Measurements from ENCODE around the gene MRPL43.
A peak's percentile ranks its signal among the peaks of the same experiment; 100 is the strongest.

MRPL43 gene

DNA sequence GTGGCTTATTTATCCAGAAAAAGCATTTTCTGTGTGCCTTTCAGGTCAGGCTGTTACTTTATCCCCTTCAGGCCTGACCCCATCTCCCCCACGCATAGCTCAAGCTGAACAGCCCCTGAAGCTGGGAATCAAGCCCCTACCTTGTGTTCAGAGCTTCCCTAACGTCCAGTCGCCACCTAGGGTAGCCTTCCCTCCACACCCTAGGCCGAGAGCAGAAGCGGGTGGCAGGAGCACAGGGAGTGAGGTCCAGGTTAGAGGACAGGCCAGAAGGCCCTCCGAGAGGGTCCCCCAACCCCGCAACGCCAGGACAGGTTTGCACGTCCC is 18.5 kb downstream of the MRPL43 start:
- Histone ChIP-seq H3K27me3 (ENCODE audit: insufficient read depth, low read length) (no peaks in the 10 kb centered on the region), H3K36me3 (ENCODE audit: insufficient read depth, low read length) (peaks cover 6% of the 10 kb centered on the region), H3K4me3 (ENCODE audit: low read length) (peak overlapping the region; percentile 22)

DNA sequence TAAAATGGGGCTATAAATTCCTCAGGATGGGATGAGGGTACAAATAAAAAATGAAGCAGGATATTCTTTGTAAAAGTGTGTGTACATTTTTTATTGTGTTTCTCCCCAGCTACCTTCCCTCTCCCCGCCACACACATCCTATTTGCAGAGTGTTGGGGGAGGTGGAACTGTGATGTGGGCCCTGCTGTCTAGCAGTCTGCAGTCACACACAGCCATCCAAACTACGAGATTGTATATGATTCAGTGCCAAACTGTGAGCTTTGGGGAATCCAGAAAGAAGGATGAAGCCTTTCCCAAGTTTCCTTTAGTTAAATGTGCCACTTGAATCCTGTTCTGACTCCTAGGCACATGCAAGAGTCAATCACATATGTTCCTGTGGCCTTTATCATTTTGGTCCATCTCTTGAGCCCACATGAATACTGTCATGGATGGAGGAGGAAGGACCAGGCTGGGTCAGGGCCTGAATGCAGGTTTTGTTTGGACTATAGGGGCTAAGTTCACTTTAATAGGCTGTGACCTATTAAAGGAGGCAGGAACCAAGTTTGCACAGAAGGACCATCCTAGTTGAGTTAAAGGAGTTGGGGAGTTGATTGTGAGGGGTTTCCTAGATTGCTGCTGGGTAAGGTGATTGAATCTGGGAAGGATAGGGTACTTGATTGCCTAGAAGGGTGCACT is 19.1 kb downstream of the MRPL43 start:
- H3K4me1 ChIP-seq (ENCODE audit: insufficient read depth, low read length): peaks cover 6% of the 10 kb centered on the region
- H3K36me3 ChIP-seq (ENCODE audit: insufficient read depth, low read length): peaks cover 12% of the 10 kb centered on the region
- H3K4me3 ChIP-seq (ENCODE audit: low read length): no peak overlapping the region
- no peaks in the 10 kb centered on the region for H3K27me3 ChIP-seq (ENCODE audit: insufficient read depth, low read length)
- no peak overlapping the region for H2AFZ ChIP-seq (ENCODE audit: low read depth, low read length)
- H3K9me3 ChIP-seq (ENCODE audit: low read length): no peaks in the 10 kb centered on the region

More for the DNA sequence above, 18.5 kb downstream of the MRPL43 start:
- Histone ChIP-seq H3K9me3 (ENCODE audit: low read length) (no peaks in the 10 kb centered on the region), H2AFZ (ENCODE audit: low read depth, low read length) (no peak overlapping the region), H3K4me1 (ENCODE audit: insufficient read depth, low read length) (peaks cover 6% of the 10 kb centered on the region)

DNA sequence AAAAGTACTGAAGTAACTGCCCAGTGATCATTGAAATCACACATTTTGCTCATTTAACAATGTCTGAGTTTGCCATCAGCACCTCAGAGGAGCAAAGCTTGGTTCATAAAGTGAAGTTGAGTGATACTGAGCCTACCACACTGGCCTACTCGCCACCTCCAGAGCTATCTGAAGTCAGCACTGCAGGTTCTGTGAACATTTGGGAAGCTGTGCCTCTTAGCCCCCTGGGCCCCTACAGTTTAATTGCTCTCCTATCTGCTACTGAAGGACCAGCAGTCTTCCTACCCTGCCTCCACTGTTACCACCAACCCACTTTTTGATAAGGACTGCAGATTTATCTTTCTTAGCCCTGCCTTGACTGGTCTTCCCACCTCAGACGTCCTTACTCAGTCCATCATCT is 20.0 kb downstream of the MRPL43 start:
- Histone ChIP-seq H3K4me1 (ENCODE audit: insufficient read depth, low read length) (peaks cover 6% of the 10 kb centered on the region), H3K9me3 (ENCODE audit: low read length) (no peaks in the 10 kb centered on the region), H2AFZ (ENCODE audit: low read depth, low read length) (no peak overlapping the region), H3K4me3 (ENCODE audit: low read length) (no peak overlapping the region), H3K36me3 (ENCODE audit: insufficient read depth, low read length) (peaks cover 21% of the 10 kb centered on the region), H3K27me3 (ENCODE audit: insufficient read depth, low read length) (no peaks in the 10 kb centered on the region)

DNA sequence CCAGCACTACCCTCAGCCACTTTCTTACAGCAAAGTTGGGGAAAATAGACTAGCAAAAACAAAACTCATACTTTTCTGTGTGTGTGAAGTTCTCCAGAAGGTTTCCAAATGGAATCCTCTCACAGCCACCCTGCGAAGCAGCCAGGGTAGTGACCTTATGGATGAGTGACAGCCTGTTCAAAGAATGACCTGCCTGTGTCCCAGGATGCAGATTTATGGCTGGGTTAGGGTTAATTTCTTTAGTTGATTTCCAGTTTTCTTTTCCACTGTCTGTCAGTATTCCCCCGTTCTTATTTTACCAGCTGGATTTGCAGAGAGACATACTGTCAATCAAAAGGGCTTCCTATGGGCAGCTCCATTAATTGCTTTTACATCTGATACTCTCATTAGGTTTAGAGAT is 20.4 kb downstream of the MRPL43 start:
- Histone ChIP-seq H3K9me3 (ENCODE audit: low read length) (no peaks in the 10 kb centered on the region), H3K36me3 (ENCODE audit: insufficient read depth, low read length) (peaks cover 25% of the 10 kb centered on the region), H2AFZ (ENCODE audit: low read depth, low read length) (no peak overlapping the region), H3K4me3 (ENCODE audit: low read length) (no peak overlapping the region), H3K4me1 (ENCODE audit: insufficient read depth, low read length) (peaks cover 6% of the 10 kb centered on the region), H3K27me3 (ENCODE audit: insufficient read depth, low read length) (no peaks in the 10 kb centered on the region)

DNA sequence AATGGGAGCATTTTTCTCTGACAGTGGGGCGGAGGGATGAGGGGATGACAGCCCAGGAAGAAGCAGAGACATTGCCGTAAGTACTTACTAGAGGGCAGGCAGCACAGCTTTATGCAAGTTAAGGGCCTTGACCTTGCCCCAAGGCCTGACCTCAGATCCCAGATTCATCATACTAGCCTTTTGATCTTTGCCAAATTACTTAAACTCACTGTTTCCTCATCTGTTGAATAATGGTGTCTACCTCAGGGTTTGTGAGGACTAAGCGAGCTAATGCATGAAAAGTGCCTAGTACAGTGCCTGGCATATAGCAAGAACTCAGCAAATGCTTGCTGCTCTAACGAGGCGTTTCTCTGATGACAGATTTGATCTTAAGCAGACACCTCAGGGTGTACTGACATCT is 21.5 kb downstream of the MRPL43 start:
- Histone ChIP-seq H2AFZ (ENCODE audit: low read depth, low read length) (no peak overlapping the region), H3K4me1 (ENCODE audit: insufficient read depth, low read length) (peaks cover 6% of the 10 kb centered on the region), H3K27me3 (ENCODE audit: insufficient read depth, low read length) (no peaks in the 10 kb centered on the region), H3K4me3 (ENCODE audit: low read length) (no peak overlapping the region), H3K9me3 (ENCODE audit: low read length) (no peaks in the 10 kb centered on the region), H3K36me3 (ENCODE audit: insufficient read depth, low read length) (peaks cover 30% of the 10 kb centered on the region)

DNA sequence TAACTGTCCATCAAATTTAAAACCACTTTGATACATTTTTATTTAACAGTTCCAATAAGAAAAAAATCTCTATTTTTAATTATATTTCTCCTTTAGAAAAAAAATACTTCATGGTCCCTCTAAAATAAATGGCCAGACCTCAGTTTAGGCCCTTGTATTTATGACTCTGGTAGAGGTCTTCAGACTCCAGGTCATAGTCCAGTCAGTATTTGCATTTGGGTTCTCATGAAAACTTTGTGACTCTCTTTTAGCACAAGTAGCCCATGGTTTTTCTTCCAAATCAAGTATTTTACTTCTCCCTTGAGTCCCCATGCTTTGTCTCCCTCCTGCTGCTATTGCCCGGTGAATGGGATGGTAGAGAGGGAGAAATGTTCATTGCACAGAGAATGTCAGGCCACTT is 23.5 kb downstream of the MRPL43 start:
- Histone ChIP-seq H3K27me3 (ENCODE audit: insufficient read depth, low read length) (no peaks in the 10 kb centered on the region), H2AFZ (ENCODE audit: low read depth, low read length) (no peak overlapping the region), H3K4me3 (ENCODE audit: low read length) (no peak overlapping the region), H3K4me1 (ENCODE audit: insufficient read depth, low read length) (no peaks in the 10 kb centered on the region), H3K36me3 (ENCODE audit: insufficient read depth, low read length) (peaks cover 45% of the 10 kb centered on the region), H3K9me3 (ENCODE audit: low read length) (no peaks in the 10 kb centered on the region)

DNA sequence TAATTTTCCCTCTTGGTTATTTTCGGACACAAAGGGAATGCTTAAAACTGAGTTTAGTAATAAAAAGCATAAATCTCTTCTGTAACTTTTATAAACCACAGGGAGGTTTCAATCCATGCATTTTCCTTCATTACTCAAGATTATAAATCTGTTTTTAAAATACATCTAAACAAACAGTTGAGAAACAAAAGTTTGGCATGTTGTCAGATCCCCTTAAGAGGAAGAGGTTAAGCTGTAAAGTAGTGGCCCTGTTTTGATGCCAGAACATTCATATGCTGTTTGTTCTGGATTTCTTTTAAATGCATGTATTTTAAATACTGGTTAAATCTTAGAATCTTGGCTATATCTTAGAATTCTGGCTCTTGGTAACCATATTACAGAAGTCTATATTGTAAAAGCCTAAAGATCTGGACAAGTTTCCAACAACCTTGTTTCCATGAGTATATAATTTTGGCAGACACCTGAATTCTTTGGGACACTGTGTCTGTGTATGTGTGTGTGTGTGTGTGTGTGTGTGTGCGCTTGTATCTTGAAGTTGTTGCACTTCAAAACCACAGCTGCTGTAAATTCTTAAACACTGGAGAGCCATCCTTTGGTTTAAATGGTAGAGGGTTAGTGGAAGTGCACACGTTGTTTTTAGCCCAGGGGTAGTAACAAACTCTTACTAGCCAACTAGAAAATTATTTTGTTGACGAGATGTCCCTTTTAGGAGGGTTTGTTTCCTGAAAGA is 24.8 kb downstream of the MRPL43 start:
- Histone ChIP-seq H3K36me3 (ENCODE audit: insufficient read depth, low read length) (peaks cover 55% of the 10 kb centered on the region), H3K9me3 (ENCODE audit: low read length) (no peaks in the 10 kb centered on the region), H3K4me1 (ENCODE audit: insufficient read depth, low read length) (no peaks in the 10 kb centered on the region), H3K4me3 (ENCODE audit: low read length) (no peak overlapping the region), H3K27me3 (ENCODE audit: insufficient read depth, low read length) (no peaks in the 10 kb centered on the region), H2AFZ (ENCODE audit: low read depth, low read length) (no peak overlapping the region)

DNA sequence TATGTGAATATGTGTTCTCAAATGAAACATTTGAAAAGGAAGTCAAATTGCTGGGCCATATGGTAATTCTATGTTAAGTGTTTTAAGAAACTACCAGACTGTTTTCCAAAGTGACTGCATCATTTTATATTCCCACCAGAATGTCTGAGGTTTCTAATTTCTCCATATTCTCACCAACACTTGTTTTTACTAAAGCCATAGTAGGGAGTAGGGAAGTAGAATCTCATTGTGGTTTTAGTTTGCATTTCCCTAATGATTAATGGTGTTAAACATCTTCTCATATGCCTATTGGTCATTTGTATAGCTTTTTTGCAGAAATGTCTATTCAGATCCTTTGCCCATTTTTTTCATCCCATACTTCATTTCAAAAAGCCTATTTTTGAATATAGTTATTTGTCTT is 27.0 kb downstream of the MRPL43 start:
- H3K4me1 ChIP-seq (ENCODE audit: insufficient read depth, low read length): no peaks in the 10 kb centered on the region
- no peak overlapping the region for H3K4me3 ChIP-seq (ENCODE audit: low read length)
- no peaks in the 10 kb centered on the region for H3K27me3 ChIP-seq (ENCODE audit: insufficient read depth, low read length)
- peaks cover 74% of the 10 kb centered on the region for H3K36me3 ChIP-seq (ENCODE audit: insufficient read depth, low read length)
- no peaks in the 10 kb centered on the region for H3K9me3 ChIP-seq (ENCODE audit: low read length)
- H2AFZ ChIP-seq (ENCODE audit: low read depth, low read length): no peak overlapping the region

DNA sequence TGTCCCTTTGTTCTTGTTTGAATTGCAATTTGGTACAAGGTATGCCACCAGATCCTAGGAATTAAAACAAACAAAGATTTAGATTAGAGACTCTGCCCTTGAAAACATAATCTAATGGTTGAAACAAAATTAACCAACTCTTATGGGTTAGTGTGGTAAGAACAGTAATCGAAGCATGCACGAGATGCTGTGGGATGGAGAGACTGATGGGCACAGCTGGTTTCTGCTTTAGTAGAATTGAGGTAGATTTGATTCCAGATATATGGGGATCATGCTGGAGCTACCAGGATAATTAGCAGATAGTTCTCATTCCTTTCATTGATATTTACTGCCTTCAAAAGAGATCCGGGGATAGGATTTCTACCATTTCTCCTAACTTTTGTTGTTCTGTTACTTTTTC is 38.4 kb downstream of the MRPL43 start:
- Histone ChIP-seq H3K36me3 (ENCODE audit: insufficient read depth, low read length) (peaks cover 74% of the 10 kb centered on the region), H3K27me3 (ENCODE audit: insufficient read depth, low read length) (no peaks in the 10 kb centered on the region), H3K4me1 (ENCODE audit: insufficient read depth, low read length) (no peaks in the 10 kb centered on the region), H3K4me3 (ENCODE audit: low read length) (no peak overlapping the region), H2AFZ (ENCODE audit: low read depth, low read length) (no peak overlapping the region), H3K9me3 (ENCODE audit: low read length) (no peaks in the 10 kb centered on the region)

DNA sequence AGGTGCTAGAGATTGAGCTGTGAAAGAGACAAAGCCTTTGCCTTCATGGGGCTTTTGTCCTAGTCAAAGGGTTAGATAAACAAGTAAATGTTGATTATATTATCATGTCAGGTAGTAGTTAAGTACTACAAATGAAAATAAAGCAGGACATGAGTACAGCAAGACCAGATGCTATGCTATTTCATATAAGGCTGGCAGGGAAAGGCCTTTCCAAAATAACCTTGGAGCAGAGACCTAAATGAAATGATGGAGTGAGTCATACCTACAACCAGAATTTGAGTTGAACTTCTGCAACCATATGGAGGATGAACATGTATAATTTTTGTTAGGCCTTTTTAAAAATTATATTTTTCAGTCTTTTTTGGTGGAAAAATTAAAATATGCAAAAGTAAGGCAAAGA is 41.5 kb downstream of the MRPL43 start:
- H3K4me3 ChIP-seq (ENCODE audit: low read length): no peak overlapping the region
- no peaks in the 10 kb centered on the region for H3K4me1 ChIP-seq (ENCODE audit: insufficient read depth, low read length)
- no peaks in the 10 kb centered on the region for H3K27me3 ChIP-seq (ENCODE audit: insufficient read depth, low read length)
- H2AFZ ChIP-seq (ENCODE audit: low read depth, low read length): no peak overlapping the region
- H3K36me3 ChIP-seq (ENCODE audit: insufficient read depth, low read length): peaks cover 81% of the 10 kb centered on the region
- no peaks in the 10 kb centered on the region for H3K9me3 ChIP-seq (ENCODE audit: low read length)

DNA sequence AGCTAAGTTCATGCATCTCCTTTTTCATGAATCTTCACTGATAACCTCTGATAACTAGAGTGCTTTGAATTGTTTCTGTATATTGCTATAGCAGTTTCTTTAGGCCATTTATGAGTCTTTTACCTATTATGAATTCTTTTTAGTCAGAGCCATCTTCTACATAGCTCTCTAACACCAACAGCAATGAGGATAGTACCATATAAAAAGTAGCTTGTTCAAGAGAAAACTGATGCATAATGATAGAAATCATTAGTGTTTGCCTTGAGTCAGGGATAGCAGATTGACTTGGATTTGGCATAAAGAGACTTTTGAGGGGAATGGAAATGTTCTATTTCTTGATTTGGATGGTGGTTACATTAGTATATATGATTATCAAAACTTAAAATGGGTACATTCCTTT is 43.8 kb downstream of the MRPL43 start:
- Histone ChIP-seq H2AFZ (ENCODE audit: low read depth, low read length) (no peak overlapping the region), H3K4me3 (ENCODE audit: low read length) (no peak overlapping the region), H3K9me3 (ENCODE audit: low read length) (no peaks in the 10 kb centered on the region), H3K36me3 (ENCODE audit: insufficient read depth, low read length) (peaks cover 73% of the 10 kb centered on the region), H3K27me3 (ENCODE audit: insufficient read depth, low read length) (no peaks in the 10 kb centered on the region), H3K4me1 (ENCODE audit: insufficient read depth, low read length) (no peaks in the 10 kb centered on the region)

DNA sequence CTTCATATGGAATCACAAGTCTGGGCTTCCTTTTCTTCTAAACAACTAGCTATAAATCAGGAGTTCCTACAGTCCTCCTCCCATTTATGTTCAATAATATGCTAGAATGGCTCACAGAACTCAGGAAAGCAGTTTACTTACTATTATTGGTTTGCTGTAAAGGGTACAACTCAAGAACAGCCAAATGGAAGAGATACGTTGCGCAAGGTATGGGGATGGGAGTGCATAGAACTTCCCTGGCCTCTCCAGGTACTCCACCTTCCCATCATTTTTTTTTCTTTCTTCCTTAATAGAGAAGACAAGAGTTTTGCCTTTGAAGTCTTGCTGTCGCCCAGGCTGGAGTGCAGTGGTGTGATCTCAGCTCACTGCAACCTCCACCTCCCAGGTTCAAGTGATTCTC is 45.1 kb downstream of the MRPL43 start:
- no peak overlapping the region for H3K4me3 ChIP-seq (ENCODE audit: low read length)
- H3K4me1 ChIP-seq (ENCODE audit: insufficient read depth, low read length): no peaks in the 10 kb centered on the region
- H3K9me3 ChIP-seq (ENCODE audit: low read length): no peaks in the 10 kb centered on the region
- no peaks in the 10 kb centered on the region for H3K27me3 ChIP-seq (ENCODE audit: insufficient read depth, low read length)
- H3K36me3 ChIP-seq (ENCODE audit: insufficient read depth, low read length): peaks cover 72% of the 10 kb centered on the region
- H2AFZ ChIP-seq (ENCODE audit: low read depth, low read length): no peak overlapping the region

DNA sequence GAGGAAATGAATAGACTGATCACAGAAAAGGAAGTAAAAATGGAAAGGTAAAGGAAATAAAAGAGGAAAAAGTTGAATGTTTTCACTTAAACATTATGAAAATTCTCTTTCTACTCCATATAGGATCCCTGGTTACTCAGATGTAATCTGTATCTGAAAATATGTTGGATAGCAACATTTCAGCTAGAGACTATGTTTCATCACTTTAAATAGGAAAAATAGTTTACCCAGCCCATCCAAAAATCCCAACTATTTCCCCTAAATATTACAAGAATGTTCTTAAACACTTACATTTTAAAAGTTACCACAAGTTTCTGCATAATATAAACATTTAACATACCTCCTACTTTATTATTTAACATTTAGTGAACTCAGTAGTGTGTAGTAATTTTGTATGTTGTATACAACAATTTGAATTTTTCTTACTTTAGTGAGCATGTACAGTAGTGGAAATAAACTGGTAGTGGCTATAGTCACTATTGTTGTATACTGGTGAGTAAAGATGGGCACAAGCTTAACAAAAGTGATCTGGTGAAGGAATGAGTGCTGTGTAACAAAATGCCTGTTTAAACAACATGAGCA is 47.4 kb downstream of the MRPL43 start:
- H2AFZ ChIP-seq (ENCODE audit: low read depth, low read length): no peak overlapping the region
- H3K36me3 ChIP-seq (ENCODE audit: insufficient read depth, low read length): peaks cover 62% of the 10 kb centered on the region
- H3K27me3 ChIP-seq (ENCODE audit: insufficient read depth, low read length): no peaks in the 10 kb centered on the region
- no peak overlapping the region for H3K4me3 ChIP-seq (ENCODE audit: low read length)
- H3K9me3 ChIP-seq (ENCODE audit: low read length): no peaks in the 10 kb centered on the region
- no peaks in the 10 kb centered on the region for H3K4me1 ChIP-seq (ENCODE audit: insufficient read depth, low read length)

Data from neuron (in vitro differentiated cells).